DND-41 (cell line): ENCODE data around the gene INPP5A.

ENCODE experiments used
- EZH2 ChIP-seq: IDR thresholded peaks from 3 replicates; pipeline ENCODE4 v1.6.1; 2012; ENCODE audit warnings: borderline replicate concordance, low read depth, mild to moderate bottlenecking, moderate library complexity, low read length, inconsistent platforms; ENCODE audit not compliant: severe bottlenecking
- TF ChIP-seq, protein P1 (sequence below): IDR thresholded peaks from 2 replicates; pipeline ENCODE4 v1.5.1; 2012; ENCODE audit warnings: borderline replicate concordance, low read length, moderate library complexity, mild to moderate bottlenecking; ENCODE audit not compliant: poor library complexity, severe bottlenecking; ENCODE audit errors: extremely low read depth

DNA sequence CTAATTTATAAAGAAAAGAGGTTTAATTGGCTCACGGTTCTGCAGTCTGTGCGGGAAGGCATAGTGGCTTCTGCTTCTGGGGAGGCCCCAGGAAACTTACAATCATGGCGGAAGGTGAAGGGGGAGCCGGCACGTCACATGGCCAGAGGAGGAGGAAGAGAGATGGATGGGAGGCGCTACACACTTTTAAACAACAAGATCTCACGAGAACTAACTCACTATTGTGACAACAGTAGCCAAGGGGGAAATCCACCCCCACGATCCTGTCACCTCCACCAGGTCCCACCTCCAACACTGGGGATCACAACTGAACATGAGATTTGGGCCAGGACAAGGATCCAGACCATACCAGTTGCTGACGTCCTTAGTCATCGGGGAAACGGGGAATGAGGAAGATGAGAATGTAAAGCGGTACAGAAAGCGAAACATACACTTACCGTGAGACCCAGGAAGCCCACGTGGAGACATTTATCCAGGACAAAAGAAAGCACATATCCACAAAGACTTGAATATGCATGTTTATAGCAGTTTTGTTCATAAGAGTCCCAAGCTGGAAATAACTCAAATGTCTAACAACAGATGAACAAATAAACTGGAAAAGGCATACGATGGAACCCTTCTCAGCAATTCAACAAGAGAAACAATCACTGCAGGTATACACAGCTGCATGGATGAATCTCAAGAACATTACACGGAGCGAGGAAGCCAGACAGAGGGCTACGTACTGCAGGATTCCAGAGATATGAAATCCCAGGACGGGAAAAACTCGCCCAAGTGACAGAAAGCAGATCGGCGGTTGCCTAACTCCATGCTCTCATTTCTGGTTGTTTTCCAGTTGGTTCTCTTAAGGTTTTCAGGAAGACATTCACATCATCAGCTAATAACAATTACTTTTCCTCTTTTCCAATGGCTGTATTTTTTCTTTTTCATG is 26.2 kb upstream of the INPP5A start:
- TF ChIP-seq, protein P1, sequence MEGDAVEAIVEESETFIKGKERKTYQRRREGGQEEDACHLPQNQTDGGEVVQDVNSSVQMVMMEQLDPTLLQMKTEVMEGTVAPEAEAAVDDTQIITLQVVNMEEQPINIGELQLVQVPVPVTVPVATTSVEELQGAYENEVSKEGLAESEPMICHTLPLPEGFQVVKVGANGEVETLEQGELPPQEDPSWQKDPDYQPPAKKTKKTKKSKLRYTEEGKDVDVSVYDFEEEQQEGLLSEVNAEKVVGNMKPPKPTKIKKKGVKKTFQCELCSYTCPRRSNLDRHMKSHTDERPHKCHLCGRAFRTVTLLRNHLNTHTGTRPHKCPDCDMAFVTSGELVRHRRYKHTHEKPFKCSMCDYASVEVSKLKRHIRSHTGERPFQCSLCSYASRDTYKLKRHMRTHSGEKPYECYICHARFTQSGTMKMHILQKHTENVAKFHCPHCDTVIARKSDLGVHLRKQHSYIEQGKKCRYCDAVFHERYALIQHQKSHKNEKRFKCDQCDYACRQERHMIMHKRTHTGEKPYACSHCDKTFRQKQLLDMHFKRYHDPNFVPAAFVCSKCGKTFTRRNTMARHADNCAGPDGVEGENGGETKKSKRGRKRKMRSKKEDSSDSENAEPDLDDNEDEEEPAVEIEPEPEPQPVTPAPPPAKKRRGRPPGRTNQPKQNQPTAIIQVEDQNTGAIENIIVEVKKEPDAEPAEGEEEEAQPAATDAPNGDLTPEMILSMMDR, result no peak
- TF ChIP-seq EZH2, result no peak
